Peyer's patch (tissue), 4 donors: ENCODE data around the gene UQCR10. TPM values are rescaled to one million over a fixed set of nuclear protein-coding genes. Genes with fewer than 3 reads are reported as not detected.
"Not testable (repeated sequence)": the region's sequence is repeated elsewhere in the genome, so short reads cannot be mapped to it uniquely, and the experiment has no call there.

Experiments used
- DNase-seq, 3 donors: peaks; one replicate each; pipeline ENCODE4 v3.0.0-alpha.2; 2017 to 2019
- H3K27ac ChIP-seq, 4 donors: fragments of 200-600 bp; sonication (generic); one replicate each; pipeline ENCODE4 v1.5.1; 2016 to 2019
- H3K27me3 ChIP-seq, 2 donors: fragments of 200-600 bp; sonication (generic); one replicate each; pipeline ENCODE4 v1.5.1; 2019
- H3K36me3 ChIP-seq, 3 donors: fragments of 200-600 bp; sonication (generic); one replicate each; pipeline ENCODE4 v1.5.1; 2016 to 2019
- H3K4me1 ChIP-seq, 4 donors: fragments of 200-600 bp; sonication (generic); one replicate each; pipeline ENCODE4 v1.5.1; 2016 to 2019
- H3K4me3 ChIP-seq, 4 donors: fragments of 200-600 bp; sonication (generic); 1 replicate in 3 of 4; 2 replicates in 1 of 4; pipeline ENCODE4 v1.5.1; 2016 to 2019; ENCODE audit warnings: mild to moderate bottlenecking in 1 of 4
- H3K9me3 ChIP-seq, 4 donors: fragments of 200-600 bp; sonication (generic); one replicate each; pipeline ENCODE4 v1.5.1; 2016 to 2019; ENCODE audit warnings: mild to moderate bottlenecking in 1 of 4
- POLR2A ChIP-seq, 2 donors: fragments of 450-650 bp; IDR thresholded peaks; one replicate each; pipeline ENCODE4 v1.5.1; 2017; ENCODE audit warnings: antibody characterized with exemption in 2 of 2, mild to moderate bottlenecking in 2 of 2, moderate library complexity in 2 of 2
- total RNA-seq, 4 donors: library from RNA; depleted of rRNA; stranded (reverse); fragments of >200 nt; gene quantifications; one replicate each; pipeline ENCODE4 v1.1.0, GENCODE V29; 2016
- TF ChIP-seq, protein P1 (sequence below), 6 experiments: fragments of 450-650 bp in 4 of 6; fragments of 200-600 bp in 2 of 6; sonication (generic) in 1 of 6; IDR thresholded peaks; one replicate each; pipeline ENCODE4 v1.5.1; 2017 to 2019; ENCODE audit warnings: antibody characterized with exemption in 6 of 6, mild to moderate bottlenecking in 3 of 6, moderate library complexity in 1 of 6

The UQCR10 gene
- total RNA-seq, 4 donors from 2014 or later = 60.9 to 144 (median 88.2) TPM

GRCh38 chr22:29751669-29752068 lies 15.5 kb upstream of the UQCR10 start:
- Histone ChIP-seq H3K36me3 (peaks cover 0 to 17% (median 0%) of the 10 kb centered on the region in 3 donors), H3K27me3 (no peaks in the 10 kb centered on the region)

GRCh38 chr22:29753808-29754657 lies 13.1 kb upstream of the UQCR10 start:
- no peaks in the 10 kb centered on the region for H3K4me1 ChIP-seq
- no peaks in the 10 kb centered on the region for H3K36me3 ChIP-seq
- no peak for DNase-seq
- TF ChIP-seq, protein P1, sequence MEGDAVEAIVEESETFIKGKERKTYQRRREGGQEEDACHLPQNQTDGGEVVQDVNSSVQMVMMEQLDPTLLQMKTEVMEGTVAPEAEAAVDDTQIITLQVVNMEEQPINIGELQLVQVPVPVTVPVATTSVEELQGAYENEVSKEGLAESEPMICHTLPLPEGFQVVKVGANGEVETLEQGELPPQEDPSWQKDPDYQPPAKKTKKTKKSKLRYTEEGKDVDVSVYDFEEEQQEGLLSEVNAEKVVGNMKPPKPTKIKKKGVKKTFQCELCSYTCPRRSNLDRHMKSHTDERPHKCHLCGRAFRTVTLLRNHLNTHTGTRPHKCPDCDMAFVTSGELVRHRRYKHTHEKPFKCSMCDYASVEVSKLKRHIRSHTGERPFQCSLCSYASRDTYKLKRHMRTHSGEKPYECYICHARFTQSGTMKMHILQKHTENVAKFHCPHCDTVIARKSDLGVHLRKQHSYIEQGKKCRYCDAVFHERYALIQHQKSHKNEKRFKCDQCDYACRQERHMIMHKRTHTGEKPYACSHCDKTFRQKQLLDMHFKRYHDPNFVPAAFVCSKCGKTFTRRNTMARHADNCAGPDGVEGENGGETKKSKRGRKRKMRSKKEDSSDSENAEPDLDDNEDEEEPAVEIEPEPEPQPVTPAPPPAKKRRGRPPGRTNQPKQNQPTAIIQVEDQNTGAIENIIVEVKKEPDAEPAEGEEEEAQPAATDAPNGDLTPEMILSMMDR (IDR thresholded peaks at IDR 0.05) = no peak
- TF ChIP-seq POLR2A (IDR thresholded peaks at IDR 0.05) = no peak
- no peak overlapping the region for H3K4me3 ChIP-seq
- H3K27me3 ChIP-seq = no peaks in the 10 kb centered on the region
- H3K27ac ChIP-seq = no peak overlapping the region
- H3K9me3 ChIP-seq = no peaks in the 10 kb centered on the region

More at GRCh38 chr22:29751669-29752068, 15.5 kb upstream of the UQCR10 start:
- H3K27ac ChIP-seq = no peak overlapping the region
- no peak overlapping the region for H3K4me3 ChIP-seq
- TF ChIP-seq, protein P1 (IDR thresholded peaks at IDR 0.05) = no peak
- no peak for DNase-seq
- no peaks in the 10 kb centered on the region for H3K4me1 ChIP-seq
- no peaks in the 10 kb centered on the region for H3K9me3 ChIP-seq

DNA sequence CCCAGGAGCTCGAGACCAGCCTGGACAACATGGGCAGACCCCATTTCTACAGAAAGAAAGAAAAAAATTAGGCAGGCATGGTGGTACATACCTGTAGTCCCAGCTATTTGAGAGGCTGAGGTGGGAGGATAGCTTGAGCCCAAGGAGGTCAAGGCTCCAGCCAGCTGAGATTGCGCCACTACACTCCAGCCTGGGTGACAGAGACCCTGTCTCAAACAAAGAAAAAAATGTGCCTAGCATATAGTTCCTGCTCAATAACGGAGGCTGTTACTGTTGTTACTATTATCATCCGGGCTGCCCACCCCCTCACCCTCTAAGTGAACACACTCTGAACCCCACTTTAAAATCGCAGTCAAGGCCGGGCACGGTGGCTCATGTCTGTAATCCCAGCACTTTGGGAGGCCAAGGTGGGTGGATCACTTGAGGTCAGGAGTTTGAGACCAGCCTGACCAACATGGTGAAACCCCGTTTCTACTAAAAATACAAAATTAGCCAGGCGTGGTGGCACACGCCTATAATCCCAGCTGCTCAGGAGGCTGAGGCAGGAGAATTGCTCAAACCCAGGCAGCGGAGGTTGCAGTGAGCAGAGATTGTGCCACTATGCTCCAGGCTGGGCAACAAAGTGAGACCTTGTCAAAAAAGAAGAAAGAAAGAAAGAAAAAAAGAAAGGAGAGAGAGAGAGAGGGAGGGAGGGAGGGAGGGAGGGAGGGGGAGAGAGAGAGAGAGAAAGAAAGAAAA lies 12.3 kb upstream of the UQCR10 start:
- not testable (repeated sequence) for H3K4me1 ChIP-seq, H3K27ac ChIP-seq, H3K9me3 ChIP-seq, H3K27me3 ChIP-seq, DNase-seq, H3K36me3 ChIP-seq, H3K4me3 ChIP-seq

DNA sequence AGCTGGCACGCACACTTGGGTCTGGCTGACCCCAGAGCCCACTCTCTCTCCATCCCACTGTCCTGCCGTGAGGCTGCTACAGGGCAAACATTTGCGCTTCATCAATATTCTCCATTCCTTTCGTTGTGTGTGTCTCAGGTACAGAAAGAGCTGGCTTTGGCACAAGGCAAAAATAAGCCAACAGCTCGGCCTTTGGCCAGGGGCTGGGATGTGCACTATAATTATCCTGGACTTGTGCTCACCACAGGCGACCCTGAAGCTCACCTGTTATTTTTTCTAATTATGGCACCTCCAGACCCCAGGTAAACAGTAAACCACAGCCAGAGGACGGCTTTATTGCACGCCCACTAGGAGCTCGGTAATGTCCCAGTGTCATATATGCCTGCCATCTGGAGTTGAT lies 11.3 kb upstream of the UQCR10 start:
- Histone ChIP-seq H3K9me3 (no peaks in the 10 kb centered on the region), H3K4me1 (no peaks in the 10 kb centered on the region), H3K36me3 (no peaks in the 10 kb centered on the region), H3K27ac (no peak overlapping the region), H3K4me3 (no peak overlapping the region), H3K27me3 (no peaks in the 10 kb centered on the region)
- TF ChIP-seq, protein P1 (IDR thresholded peaks at IDR 0.05) = no peak
- TF ChIP-seq POLR2A (IDR thresholded peaks at IDR 0.05) = no peak
- DNase-seq = no peak

DNA sequence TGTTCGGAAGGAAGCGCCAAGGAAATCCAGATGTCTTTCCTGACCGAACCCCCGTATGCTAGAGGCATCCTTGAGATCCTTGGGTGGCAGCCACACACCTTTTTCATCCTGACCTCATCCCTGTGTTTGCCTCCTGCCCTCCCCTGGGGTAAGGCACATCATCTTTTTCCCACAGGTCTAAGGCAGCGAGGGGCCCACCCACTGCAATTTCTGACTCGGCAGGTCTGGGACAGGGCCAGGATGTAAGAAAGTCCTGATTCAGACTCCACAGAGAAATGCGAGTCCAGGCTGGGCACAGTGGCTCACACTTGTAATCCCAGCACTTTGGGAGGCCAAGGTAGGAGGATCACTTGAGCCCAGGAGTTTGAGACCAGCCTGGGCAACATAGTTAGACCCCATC lies 10.8 kb upstream of the UQCR10 start:
- no peak overlapping the region for H3K27ac ChIP-seq
- no peaks in the 10 kb centered on the region for H3K9me3 ChIP-seq
- no peak for DNase-seq
- H3K27me3 ChIP-seq = no peaks in the 10 kb centered on the region
- H3K4me3 ChIP-seq = no peak overlapping the region
- no peaks in the 10 kb centered on the region for H3K4me1 ChIP-seq
- no peak for TF ChIP-seq POLR2A (IDR thresholded peaks at IDR 0.05)
- TF ChIP-seq, protein P1 (IDR thresholded peaks at IDR 0.05) = no peak
- H3K36me3 ChIP-seq = no peaks in the 10 kb centered on the region

DNA sequence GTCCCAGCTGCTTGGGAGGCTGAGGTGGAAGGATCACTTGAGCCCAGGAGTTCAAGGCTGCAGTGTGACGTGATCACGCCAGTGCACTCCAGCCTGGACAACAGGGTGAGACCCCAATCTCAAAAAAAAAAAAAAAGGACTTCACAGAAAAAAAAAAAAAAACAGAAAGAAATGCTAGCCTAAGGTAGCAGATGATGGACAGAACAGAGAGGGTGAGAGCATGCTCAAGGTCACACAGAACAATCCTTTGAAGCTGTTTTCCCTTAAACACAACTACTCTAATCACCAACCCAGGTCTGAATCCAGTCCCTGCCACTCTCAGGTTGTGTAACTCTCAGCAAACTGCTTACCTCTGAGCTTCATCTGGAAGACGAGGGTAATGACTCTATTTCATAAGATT lies 10.1 kb upstream of the UQCR10 start:
- H3K36me3 ChIP-seq = no peaks in the 10 kb centered on the region
- no peaks in the 10 kb centered on the region for H3K27me3 ChIP-seq
- no peak overlapping the region for H3K27ac ChIP-seq
- H3K9me3 ChIP-seq = no peaks in the 10 kb centered on the region
- no peak for DNase-seq
- no peaks in the 10 kb centered on the region for H3K4me1 ChIP-seq
- no peak overlapping the region for H3K4me3 ChIP-seq
- TF ChIP-seq, protein P1 (IDR thresholded peaks at IDR 0.05) = no peak
- no peak for TF ChIP-seq POLR2A (IDR thresholded peaks at IDR 0.05)
